Karpas-422 (cell line): ENCODE data around the gene VPS39. TPM values are rescaled to one million over a fixed set of nuclear protein-coding genes. Genes with fewer than 3 reads are reported as not detected.

Source experiments
- DNase-seq: peaks from one replicate; pipeline ENCODE4 v3.0.0-alpha.2; 2015
- H2AFZ ChIP-seq: fragments of 200-600 bp; sonication (generic); 2 replicates; pipeline ENCODE4 v1.6.1; 2014; ENCODE audit warnings: antibody characterized with exemption, low read length, mixed read lengths
- H3K27ac ChIP-seq: fragments of 200-600 bp; sonication (generic); 2 replicates; pipeline ENCODE4 v1.5.1; 2014; ENCODE audit warnings: mild to moderate bottlenecking, low read length, moderate library complexity
- H3K27me3 ChIP-seq: fragments of 200-600 bp; sonication (generic); 2 replicates; pipeline ENCODE4 v1.6.1; 2014; ENCODE audit warnings: low read length, mixed read lengths
- H3K36me3 ChIP-seq: fragments of 200-600 bp; sonication (generic); 2 replicates; pipeline ENCODE4 v1.6.1; 2014; ENCODE audit warnings: low read length, mixed read lengths; ENCODE audit not compliant: insufficient read depth
- H3K4me1 ChIP-seq: fragments of 200-600 bp; sonication (generic); 2 replicates; pipeline ENCODE4 v1.6.1; 2014; ENCODE audit warnings: mild to moderate bottlenecking, low read length, mixed read lengths
- H3K4me2 ChIP-seq: fragments of 200-600 bp; sonication (generic); 2 replicates; pipeline ENCODE4 v1.6.1; 2014; ENCODE audit warnings: low read length, low read depth, mild to moderate bottlenecking; ENCODE audit not compliant: poor library complexity, severe bottlenecking
- H3K4me3 ChIP-seq: fragments of 200-600 bp; sonication (generic); 2 replicates; pipeline ENCODE4 v1.5.1; 2014; ENCODE audit warnings: mild to moderate bottlenecking, antibody characterized with exemption, low read length, mixed read lengths
- H3K79me2 ChIP-seq: fragments of 200-600 bp; sonication (generic); 2 replicates; pipeline ENCODE4 v1.6.1; 2014; ENCODE audit warnings: mild to moderate bottlenecking, low read length, mixed read lengths
- H3K9ac ChIP-seq: fragments of 200-600 bp; sonication (generic); 2 replicates; pipeline ENCODE4 v1.6.0; 2014; ENCODE audit warnings: low read length
- H3K9me2 ChIP-seq: fragments of 200-600 bp; sonication (generic), shearing (Covaris generic); replicated peaks from 2 replicates; pipeline ENCODE4 v1.6.0; 2014; ENCODE audit warnings: mild to moderate bottlenecking, low read length, moderate library complexity; ENCODE audit not compliant: insufficient read depth
- H3K9me3 ChIP-seq: fragments of 300-700, 200-600 bp; sonication (generic); 2 replicates; pipeline ENCODE4 v1.6.1; 2014; ENCODE audit warnings: low read length, mixed read lengths
- H4K20me1 ChIP-seq: fragments of 200-600 bp; sonication (generic); 2 replicates; pipeline ENCODE4 v1.6.1; 2014; ENCODE audit warnings: mild to moderate bottlenecking, antibody characterized with exemption, low read length, low read depth; ENCODE audit not compliant: insufficient read depth
- total RNA-seq: library from RNA; depleted of rRNA; stranded (reverse); fragments of >200 nt; shearing (Covaris generic); gene quantifications from 2 replicates; pipeline ENCODE4 v1.2.3, GENCODE V29; 2014; ENCODE audit warnings: low replicate concordance

The VPS39 gene
- total RNA-seq, 1 experiment from 2014 or later = 99.4 TPM

DNA sequence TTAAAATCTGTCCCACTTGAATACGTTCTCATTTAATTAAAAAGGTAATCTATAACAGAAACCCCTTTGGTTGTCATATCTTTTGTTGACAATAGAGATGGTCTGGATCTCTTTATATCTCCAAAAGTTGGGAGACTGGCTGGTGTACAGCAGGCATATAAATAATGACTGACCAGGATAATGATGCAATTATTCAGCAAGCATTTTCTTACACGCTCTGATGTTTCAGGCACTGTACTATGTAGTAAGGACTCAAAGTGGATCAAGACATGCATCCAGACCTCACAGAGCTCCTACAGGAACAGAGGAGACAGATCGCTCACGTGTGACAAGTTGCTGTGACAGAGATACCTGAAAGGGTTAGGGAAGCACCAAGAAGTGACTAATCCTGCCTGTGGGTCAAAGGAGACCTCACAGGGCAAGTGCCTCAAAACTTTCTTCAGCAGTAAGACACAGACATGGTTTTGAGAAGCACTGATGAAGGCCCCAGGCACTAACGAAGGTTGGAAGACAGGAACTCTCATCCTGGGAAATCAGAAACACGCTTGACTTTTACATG lies 25.7 kb downstream of the VPS39 start:
- no peaks in the 10 kb centered on the region for H3K27me3 ChIP-seq
- H3K4me2 ChIP-seq = no peak overlapping the region
- H3K4me3 ChIP-seq = no peak overlapping the region
- H3K4me1 ChIP-seq = no peaks in the 10 kb centered on the region
- peaks cover 67% of the 10 kb centered on the region; the same call in 1 of the 2 replicates for H3K36me3 ChIP-seq
- DNase-seq = no peak
- H4K20me1 ChIP-seq = no peaks in the 10 kb centered on the region
- no peaks in the 10 kb centered on the region for H3K9me3 ChIP-seq
- no peaks in the 10 kb centered on the region for H3K9me2 ChIP-seq
- H3K9ac ChIP-seq = no peak overlapping the region
- no peak overlapping the region for H2AFZ ChIP-seq
- H3K27ac ChIP-seq = no peak overlapping the region
- peaks cover 8% of the 10 kb centered on the region; the same call in 1 of the 2 replicates for H3K79me2 ChIP-seq

DNA sequence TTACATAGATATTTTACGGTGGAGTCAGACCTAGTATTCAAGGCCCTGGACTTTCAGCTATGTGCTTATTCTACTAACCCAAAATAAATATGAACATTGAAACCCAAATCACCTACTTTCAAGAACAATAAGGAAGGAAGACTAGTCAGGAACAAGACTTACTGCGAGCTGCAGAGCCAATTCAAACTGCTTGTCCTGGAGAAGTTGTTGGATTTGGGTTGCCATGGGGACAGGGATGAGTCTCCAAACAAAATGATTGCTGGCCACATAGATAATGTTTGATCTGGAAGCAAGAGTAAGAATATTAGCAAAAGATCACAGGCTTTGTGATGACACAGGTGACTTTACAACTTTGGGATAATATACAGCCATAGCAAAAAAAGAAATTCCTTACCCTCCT lies 30.0 kb downstream of the VPS39 start:
- no peak overlapping the region for H3K4me3 ChIP-seq
- peaks cover 39% of the 10 kb centered on the region for H3K36me3 ChIP-seq
- H3K27ac ChIP-seq = no peak overlapping the region
- no peaks in the 10 kb centered on the region for H3K27me3 ChIP-seq
- no peaks in the 10 kb centered on the region for H3K4me1 ChIP-seq
- no peak for DNase-seq
- no peak overlapping the region for H2AFZ ChIP-seq
- H3K9me2 ChIP-seq = no peaks in the 10 kb centered on the region
- H3K4me2 ChIP-seq = no peak overlapping the region
- H4K20me1 ChIP-seq = no peaks in the 10 kb centered on the region
- H3K9ac ChIP-seq = no peak overlapping the region
- H3K79me2 ChIP-seq = no peaks in the 10 kb centered on the region
- no peaks in the 10 kb centered on the region for H3K9me3 ChIP-seq

DNA sequence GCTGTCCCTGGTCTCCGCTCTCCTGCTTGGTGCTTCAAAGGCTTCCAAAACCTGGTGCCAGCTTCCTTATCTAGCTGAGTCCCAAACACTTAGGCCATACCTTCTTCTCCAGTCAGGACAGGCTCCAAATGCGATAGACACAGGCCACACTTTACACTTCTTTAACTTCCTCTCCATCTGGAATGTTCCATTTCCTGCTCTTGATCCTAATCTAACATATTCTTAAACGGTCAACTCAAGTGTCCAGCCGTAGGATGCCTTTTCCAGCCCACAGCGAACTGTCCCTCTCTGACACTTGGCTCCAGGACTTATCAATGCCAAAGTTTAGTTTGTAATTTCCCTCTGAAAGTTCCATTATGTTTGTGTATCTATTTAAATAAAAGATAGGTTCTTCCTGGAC lies 32.4 kb downstream of the VPS39 start:
- Histone ChIP-seq H3K36me3 (peaks cover 40% of the 10 kb centered on the region), H3K27me3 (no peaks in the 10 kb centered on the region)

DNA sequence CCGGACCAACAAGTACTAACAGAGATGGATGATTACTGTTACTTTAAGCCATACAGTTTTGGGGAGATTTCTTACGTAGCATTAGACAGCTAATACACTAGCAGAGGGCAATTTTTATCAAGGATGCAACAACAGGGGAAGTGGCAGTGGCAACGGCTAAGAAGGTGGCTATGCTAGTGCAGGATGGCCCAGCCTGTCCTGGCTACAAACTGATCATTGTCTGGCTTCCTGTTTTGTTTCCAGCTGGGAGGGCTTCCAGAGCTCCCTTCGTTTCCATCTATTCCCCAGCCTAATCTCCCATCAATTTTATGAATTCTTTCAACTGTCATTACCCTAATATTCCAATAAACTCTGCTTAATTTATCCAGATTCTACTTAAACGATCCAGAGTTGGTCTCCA lies 35.6 kb downstream of the VPS39 start:
- Histone ChIP-seq H3K9ac (no peak overlapping the region), H3K9me3 (no peaks in the 10 kb centered on the region), H2AFZ (no peak overlapping the region), H3K4me2 (no peak overlapping the region), H3K27ac (no peak overlapping the region), H3K27me3 (no peaks in the 10 kb centered on the region), H3K36me3 (peaks cover 32% of the 10 kb centered on the region), H3K4me1 (no peaks in the 10 kb centered on the region), H3K4me3 (no peak overlapping the region), H3K9me2 (no peaks in the 10 kb centered on the region), H3K79me2 (no peaks in the 10 kb centered on the region), H4K20me1 (no peaks in the 10 kb centered on the region)
- DNase-seq = no peak

More for the DNA sequence above, 32.4 kb downstream of the VPS39 start:
- no peak overlapping the region for H3K27ac ChIP-seq
- H2AFZ ChIP-seq = no peak overlapping the region
- no peak overlapping the region for H3K4me3 ChIP-seq
- no peaks in the 10 kb centered on the region for H4K20me1 ChIP-seq
- no peak for DNase-seq
- H3K9me3 ChIP-seq = no peaks in the 10 kb centered on the region
- H3K9me2 ChIP-seq = no peaks in the 10 kb centered on the region
- no peak overlapping the region for H3K4me2 ChIP-seq
- no peaks in the 10 kb centered on the region for H3K4me1 ChIP-seq
- H3K79me2 ChIP-seq = no peaks in the 10 kb centered on the region
- no peak overlapping the region for H3K9ac ChIP-seq

DNA sequence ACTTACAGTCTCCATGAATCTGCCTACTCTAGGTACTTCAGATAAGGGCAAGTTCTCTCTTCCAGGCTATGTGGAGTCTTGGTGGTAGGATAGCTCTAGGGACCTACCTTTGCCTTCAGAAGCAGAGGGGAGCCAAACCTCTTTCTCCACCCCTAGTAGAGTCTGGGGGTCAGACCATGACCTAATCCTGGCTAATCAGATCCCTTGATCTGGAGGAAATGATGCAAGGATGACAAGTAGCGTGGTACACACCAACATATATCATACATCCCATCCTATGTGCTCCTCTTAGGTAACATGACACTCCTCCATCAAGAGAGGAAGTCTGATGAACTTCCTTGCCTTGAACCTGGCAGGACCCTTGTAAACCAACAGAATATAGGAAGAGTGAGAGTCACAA lies 36.3 kb downstream of the VPS39 start:
- Histone ChIP-seq H3K27ac (no peak overlapping the region), H4K20me1 (no peaks in the 10 kb centered on the region), H3K9me3 (no peaks in the 10 kb centered on the region), H3K4me1 (no peaks in the 10 kb centered on the region), H3K4me3 (no peak overlapping the region), H3K9ac (no peak overlapping the region), H3K4me2 (no peak overlapping the region), H3K36me3 (peaks cover 35% of the 10 kb centered on the region), H3K9me2 (no peaks in the 10 kb centered on the region), H3K79me2 (no peaks in the 10 kb centered on the region), H2AFZ (no peak overlapping the region), H3K27me3 (no peaks in the 10 kb centered on the region)
- no peak for DNase-seq

DNA sequence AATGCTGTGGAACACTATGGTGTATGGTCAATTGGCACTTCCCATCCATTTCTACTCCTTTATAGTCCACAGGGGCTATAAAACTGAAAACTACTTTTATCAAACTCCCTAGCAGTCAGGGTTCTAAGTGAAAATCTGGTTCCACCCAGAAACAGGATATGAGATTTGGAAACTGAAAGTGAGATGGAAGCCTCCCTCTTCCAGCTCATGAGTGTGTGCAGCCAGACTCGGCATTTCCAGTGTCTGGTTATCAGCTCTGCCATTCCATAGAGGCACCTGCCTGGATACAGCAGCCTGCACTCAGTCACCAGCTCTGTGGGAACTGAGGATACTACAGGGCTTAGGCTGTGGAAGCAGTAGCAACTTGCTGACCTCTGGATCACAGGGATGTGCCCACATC lies 37.0 kb downstream of the VPS39 start:
- no peak for DNase-seq

DNA sequence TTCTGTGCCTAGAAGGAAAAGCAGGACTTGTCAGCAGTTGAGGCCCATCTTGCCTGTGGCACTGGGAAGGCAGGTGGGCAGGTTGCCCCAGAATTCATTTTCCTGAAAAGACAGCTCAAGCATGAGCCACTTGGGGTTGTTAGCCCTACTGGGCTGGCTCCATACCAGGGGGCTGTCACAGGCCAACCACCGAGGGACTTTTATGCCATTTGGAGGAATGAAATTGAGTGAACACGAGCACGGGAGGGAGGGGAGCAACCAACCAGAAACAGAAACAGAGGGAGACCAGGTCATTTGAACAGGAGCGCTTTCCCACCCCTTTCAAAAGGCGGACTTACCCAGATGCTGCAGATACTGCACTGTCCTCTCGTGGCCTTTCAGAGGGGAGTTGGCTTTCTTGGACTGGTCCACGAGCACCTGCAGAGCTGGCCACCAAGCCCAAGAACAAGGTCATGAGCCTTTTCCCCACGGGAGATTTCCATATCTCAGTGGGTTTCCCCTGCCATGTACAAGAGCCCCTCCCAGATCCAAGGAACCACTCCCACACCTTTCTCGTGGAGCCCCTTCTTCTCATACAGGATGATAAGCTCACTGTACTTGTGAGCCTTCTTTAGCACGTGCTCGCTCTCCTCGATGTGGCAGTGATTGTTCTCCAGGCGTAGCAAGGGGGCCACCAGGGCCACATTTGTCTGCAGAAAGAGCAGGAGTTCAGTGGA lies 41.7 kb downstream of the VPS39 start:
- H3K27ac ChIP-seq = no peak overlapping the region
- no peak for DNase-seq
- H3K27me3 ChIP-seq = no peaks in the 10 kb centered on the region
- no peaks in the 10 kb centered on the region for H3K4me1 ChIP-seq
- no peak overlapping the region for H3K4me2 ChIP-seq
- H3K4me3 ChIP-seq = no peak overlapping the region
- no peaks in the 10 kb centered on the region for H4K20me1 ChIP-seq
- H3K79me2 ChIP-seq = no peaks in the 10 kb centered on the region
- H2AFZ ChIP-seq = no peak overlapping the region
- no peaks in the 10 kb centered on the region for H3K9me3 ChIP-seq
- H3K9ac ChIP-seq = no peak overlapping the region
- peaks cover 47% of the 10 kb centered on the region for H3K36me3 ChIP-seq
- no peaks in the 10 kb centered on the region for H3K9me2 ChIP-seq

More for the DNA sequence above, 37.0 kb downstream of the VPS39 start:
- Histone ChIP-seq H3K9me3 (no peaks in the 10 kb centered on the region), H3K4me1 (no peaks in the 10 kb centered on the region), H3K4me3 (no peak overlapping the region), H4K20me1 (no peaks in the 10 kb centered on the region), H2AFZ (no peak overlapping the region), H3K27me3 (no peaks in the 10 kb centered on the region), H3K4me2 (no peak overlapping the region), H3K9me2 (no peaks in the 10 kb centered on the region), H3K27ac (no peak overlapping the region), H3K36me3 (peaks cover 40% of the 10 kb centered on the region), H3K9ac (no peak overlapping the region), H3K79me2 (no peaks in the 10 kb centered on the region)

DNA sequence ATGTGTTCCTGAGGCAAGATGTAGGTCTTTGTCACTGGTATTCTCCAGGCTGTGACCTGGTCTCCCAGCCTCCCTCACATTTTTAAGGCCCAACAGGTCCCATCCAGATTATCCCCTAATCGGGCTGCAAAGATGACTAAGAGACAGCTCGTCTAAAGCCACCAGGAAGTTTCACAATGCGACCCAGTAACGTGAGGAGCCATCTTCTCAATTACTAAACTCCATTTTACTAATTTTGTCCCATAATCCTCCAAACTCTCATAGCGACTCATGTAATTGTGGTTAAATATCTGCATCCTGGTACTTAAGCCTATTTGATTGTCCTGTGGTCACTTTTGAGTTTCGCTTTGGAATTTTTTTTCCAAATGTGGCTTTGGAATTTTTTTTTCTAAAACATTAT lies 43.0 kb downstream of the VPS39 start:
- no peaks in the 10 kb centered on the region for H3K27me3 ChIP-seq
- H3K36me3 ChIP-seq = peaks cover 49% of the 10 kb centered on the region
- no peaks in the 10 kb centered on the region for H3K9me3 ChIP-seq
- no peak overlapping the region for H3K4me2 ChIP-seq
- no peaks in the 10 kb centered on the region for H3K4me1 ChIP-seq
- no peaks in the 10 kb centered on the region for H3K79me2 ChIP-seq
- H3K9me2 ChIP-seq = no peaks in the 10 kb centered on the region
- H2AFZ ChIP-seq = no peak overlapping the region
- DNase-seq = no peak
- H3K4me3 ChIP-seq = no peak overlapping the region
- no peaks in the 10 kb centered on the region for H4K20me1 ChIP-seq
- H3K27ac ChIP-seq = no peak overlapping the region
- H3K9ac ChIP-seq = no peak overlapping the region
